ENCODE measurements around the gene BAIAP2.
A peak's percentile ranks its signal among the peaks of the same experiment; 100 is the strongest.

BAIAP2 gene

GRCh38 chr17:81123052-81124048, 88.4 kb downstream of the BAIAP2 start:
- Mint-ChIP-seq H3K4me3 (no peak overlapping the region), H3K9me3 (no peaks in the 10 kb centered on the region), H3K36me3 (ENCODE audit: low read depth) (no peaks in the 10 kb centered on the region), H3K4me1 (no peaks in the 10 kb centered on the region), H3K27me3 (no peaks in the 10 kb centered on the region), H3K27ac (no peak overlapping the region)
- DNase-seq (no peak), ATAC-seq (no peak)

- ATAC-seq (no peak), DNase-seq (no peak)
- Mint-ChIP-seq H3K4me1 (no peaks in the 10 kb centered on the region), H3K4me3 (no peak overlapping the region), H3K27ac (no peak overlapping the region), H3K27me3 (no peaks in the 10 kb centered on the region), H3K36me3 (ENCODE audit: low read depth) (no peaks in the 10 kb centered on the region), H3K9me3 (no peaks in the 10 kb centered on the region)
These were observed 89.4 kb downstream of the BAIAP2 start for GRCh38 chr17:81124377-81124776.

- no peak for ATAC-seq
- no peak overlapping the region for H3K4me3 Mint-ChIP-seq
These were observed 90.7 kb downstream of the BAIAP2 start for GRCh38 chr17:81125573-81126081.

GRCh38 chr17:81126281-81127132, 91.6 kb downstream of the BAIAP2 start:
- no peaks in the 10 kb centered on the region for H3K27me3 Mint-ChIP-seq
- H3K27ac Mint-ChIP-seq = no peak overlapping the region
- no peak for DNase-seq
- H3K36me3 Mint-ChIP-seq (ENCODE audit: low read depth) = no peaks in the 10 kb centered on the region
- no peak overlapping the region for H3K4me3 Mint-ChIP-seq
- H3K4me1 Mint-ChIP-seq = no peaks in the 10 kb centered on the region
- H3K9me3 Mint-ChIP-seq = no peaks in the 10 kb centered on the region
- ATAC-seq = no peak

More at GRCh38 chr17:81125573-81126081, 90.7 kb downstream of the BAIAP2 start:
- Mint-ChIP-seq H3K9me3 (no peaks in the 10 kb centered on the region), H3K27ac (no peak overlapping the region), H3K36me3 (ENCODE audit: low read depth) (no peaks in the 10 kb centered on the region), H3K4me1 (no peaks in the 10 kb centered on the region), H3K27me3 (no peaks in the 10 kb centered on the region)
- no peak for DNase-seq

GRCh38 chr17:81127133-81127455, 92.1 kb downstream of the BAIAP2 start:
- no peak for DNase-seq
- Mint-ChIP-seq H3K9me3 (no peaks in the 10 kb centered on the region), H3K36me3 (ENCODE audit: low read depth) (no peaks in the 10 kb centered on the region), H3K4me3 (no peak overlapping the region), H3K4me1 (no peaks in the 10 kb centered on the region), H3K27ac (no peak overlapping the region), H3K27me3 (no peaks in the 10 kb centered on the region)
- ATAC-seq = no peak

- no peak for DNase-seq
- ATAC-seq = no peak
- no peak overlapping the region for H3K4me3 Mint-ChIP-seq
- no peaks in the 10 kb centered on the region for H3K9me3 Mint-ChIP-seq
- no peak overlapping the region for H3K27ac Mint-ChIP-seq
- H3K4me1 Mint-ChIP-seq = no peaks in the 10 kb centered on the region
- no peaks in the 10 kb centered on the region for H3K27me3 Mint-ChIP-seq
- H3K36me3 Mint-ChIP-seq (ENCODE audit: low read depth) = no peaks in the 10 kb centered on the region
These were observed 92.7 kb downstream of the BAIAP2 start for GRCh38 chr17:81127526-81128177.

- ATAC-seq = no peak
- no peaks in the 10 kb centered on the region for H3K4me1 Mint-ChIP-seq
- H3K27me3 Mint-ChIP-seq = no peaks in the 10 kb centered on the region
- no peak overlapping the region for H3K4me3 Mint-ChIP-seq
- no peak for DNase-seq
- H3K9me3 Mint-ChIP-seq = no peaks in the 10 kb centered on the region
- H3K36me3 Mint-ChIP-seq (ENCODE audit: low read depth) = no peaks in the 10 kb centered on the region
- no peak overlapping the region for H3K27ac Mint-ChIP-seq
These were observed 93.4 kb downstream of the BAIAP2 start for GRCh38 chr17:81128338-81128737.

GRCh38 chr17:81128774-81129173, 93.8 kb downstream of the BAIAP2 start:
- H3K27ac Mint-ChIP-seq = no peak overlapping the region
- no peak overlapping the region for H3K4me3 Mint-ChIP-seq
- no peaks in the 10 kb centered on the region for H3K36me3 Mint-ChIP-seq (ENCODE audit: low read depth)
- DNase-seq (no peak), ATAC-seq (no peak)
- no peaks in the 10 kb centered on the region for H3K4me1 Mint-ChIP-seq
- H3K9me3 Mint-ChIP-seq = no peaks in the 10 kb centered on the region
- no peaks in the 10 kb centered on the region for H3K27me3 Mint-ChIP-seq

- Mint-ChIP-seq H3K36me3 (ENCODE audit: low read depth) (no peaks in the 10 kb centered on the region), H3K9me3 (no peaks in the 10 kb centered on the region), H3K4me3 (no peak overlapping the region), H3K4me1 (no peaks in the 10 kb centered on the region), H3K27me3 (no peaks in the 10 kb centered on the region), H3K27ac (no peak overlapping the region)
- ATAC-seq (peak; percentile 6), DNase-seq (no peak)
These were observed 94.3 kb downstream of the BAIAP2 start for GRCh38 chr17:81129289-81129688.

- ATAC-seq = no peak
- H3K4me1 Mint-ChIP-seq = no peaks in the 10 kb centered on the region
These were observed 94.9 kb downstream of the BAIAP2 start for GRCh38 chr17:81129711-81130367.

GRCh38 chr17:81130385-81131361, 95.7 kb downstream of the BAIAP2 start:
- no peak overlapping the region for H3K4me3 Mint-ChIP-seq
- no peak overlapping the region for H3K27ac Mint-ChIP-seq
- ATAC-seq (no peak), DNase-seq (no peak)
- H3K27me3 Mint-ChIP-seq = no peaks in the 10 kb centered on the region
- H3K36me3 Mint-ChIP-seq (ENCODE audit: low read depth) = no peaks in the 10 kb centered on the region
- H3K4me1 Mint-ChIP-seq = no peaks in the 10 kb centered on the region
- H3K9me3 Mint-ChIP-seq = no peaks in the 10 kb centered on the region

More at GRCh38 chr17:81129711-81130367, 94.9 kb downstream of the BAIAP2 start:
- no peaks in the 10 kb centered on the region for H3K27me3 Mint-ChIP-seq
- H3K4me3 Mint-ChIP-seq = no peak overlapping the region
- H3K9me3 Mint-ChIP-seq = no peaks in the 10 kb centered on the region
- H3K27ac Mint-ChIP-seq = no peak overlapping the region
- no peak for DNase-seq
- no peaks in the 10 kb centered on the region for H3K36me3 Mint-ChIP-seq (ENCODE audit: low read depth)

GRCh38 chr17:81131486-81132196, 96.7 kb downstream of the BAIAP2 start:
- Mint-ChIP-seq H3K27me3 (no peaks in the 10 kb centered on the region), H3K4me1 (no peaks in the 10 kb centered on the region), H3K9me3 (no peaks in the 10 kb centered on the region), H3K36me3 (ENCODE audit: low read depth) (no peaks in the 10 kb centered on the region), H3K27ac (no peak overlapping the region), H3K4me3 (no peak overlapping the region)
- DNase-seq (no peak), ATAC-seq (no peak)

GRCh38 chr17:81132197-81132540, 97.2 kb downstream of the BAIAP2 start:
- H3K27me3 Mint-ChIP-seq = no peaks in the 10 kb centered on the region
- H3K27ac Mint-ChIP-seq = no peak overlapping the region
- no peak overlapping the region for H3K4me3 Mint-ChIP-seq
- ATAC-seq = no peak
- no peaks in the 10 kb centered on the region for H3K9me3 Mint-ChIP-seq
- no peaks in the 10 kb centered on the region for H3K4me1 Mint-ChIP-seq
- no peak for DNase-seq
- H3K36me3 Mint-ChIP-seq (ENCODE audit: low read depth) = no peaks in the 10 kb centered on the region

All from activated naive CD8-positive, alpha-beta T cell treated with anti-CD3 and anti-CD28 coated beads, Interleukin-2, amount 50 U/mL, for 24 hours (primary cell).